H1 (cell line): ENCODE data around the gene CCDC14. TPM values are rescaled to one million over a fixed set of nuclear protein-coding genes. Genes with fewer than 3 reads are reported as not detected.

ENCODE experiments used
- CTCF ChIA-PET: fragments of 300-600 bp; sonication (Branson Sonifier 250); formaldehyde crosslinking; loops from one replicate; lab custom pipeline; 2021; ENCODE audit not compliant: partially characterized antibody; lab: Charles Lee
- POLR2A ChIA-PET: fragments of 300-600 bp; sonication (Branson Sonifier 250); formaldehyde crosslinking; loops from one replicate; lab custom pipeline; 2021; ENCODE audit warnings: inconsistent platforms; ENCODE audit not compliant: partially characterized antibody; lab: Charles Lee
- DNase-seq, 2 experiments: peaks; one replicate each; pipeline versions ENCODE4 v3.0.0 to v3.0.0-alpha.2; 2010 to 2022; ENCODE audit warnings: low spot score in 2 of 2, low read depth in 1 of 2, mixed read lengths in 1 of 2
- FAIRE-seq: peaks from 2 replicates; lab custom pipeline; 2011; peaks lifted over from hg19 to GRCh38; lab: Jason Lieb, UNC
- H2AFZ ChIP-seq: 2 replicates; pipeline ENCODE4 v1.8.1; 2012; ENCODE audit warnings: low read length, inconsistent platforms
- H2AK5ac ChIP-seq: 2 replicates; pipeline ENCODE4 v1.6.1; 2013; ENCODE audit warnings: low read depth, low read length
- H2BK120ac ChIP-seq: replicated peaks from 2 replicates; pipeline ENCODE3; 2013; ENCODE audit warnings: low read depth, low read length, inconsistent platforms
- H2BK12ac ChIP-seq: 2 replicates; pipeline ENCODE4 v1.6.1; 2013; ENCODE audit warnings: low read depth, low read length
- H2BK15ac ChIP-seq: 2 replicates; pipeline ENCODE4 v1.6.1; 2013; ENCODE audit warnings: low read length
- H2BK20ac ChIP-seq: 2 replicates; pipeline ENCODE4 v1.6.1; 2013; ENCODE audit warnings: low read length
- H2BK5ac ChIP-seq: 2 replicates; pipeline ENCODE4 v1.6.1; 2013; ENCODE audit warnings: low read depth, low read length
- H3K14ac ChIP-seq: 2 replicates; pipeline ENCODE4 v1.6.1; 2013; ENCODE audit warnings: inconsistent platforms; ENCODE audit not compliant: insufficient read length
- H3K18ac ChIP-seq: 2 replicates; pipeline ENCODE4 v1.6.1; 2013; ENCODE audit warnings: low read length; ENCODE audit errors: extremely low read depth
- H3K23ac ChIP-seq: 2 replicates; pipeline ENCODE4 v1.6.1; 2013; ENCODE audit warnings: inconsistent platforms; ENCODE audit not compliant: insufficient read length
- H3K23me2 ChIP-seq: 2 replicates; pipeline ENCODE4 v1.6.1; 2013; ENCODE audit warnings: low read depth, low read length
- H3K27ac ChIP-seq: 2 replicates; pipeline ENCODE4 v1.6.1; 2011; ENCODE audit warnings: low read depth, low read length, inconsistent platforms
- H3K27me3 ChIP-seq, 4 experiments: replicated peaks in 1 of 4; 1 replicate in 1 of 4; 2 replicates in 3 of 4; pipeline versions ENCODE4 v1.6.1 to v1.8.1; 2011 to 2013; ENCODE audit warnings: low read length in 3 of 4, mild to moderate bottlenecking in 3 of 4, inconsistent platforms in 2 of 4, mixed read lengths in 2 of 4, moderate library complexity in 1 of 4; ENCODE audit not compliant: control insufficient read depth in 3 of 4, insufficient read depth in 3 of 4; ENCODE audit errors: extremely low read depth in 1 of 4
- H3K36me3 ChIP-seq, 4 experiments: 2 replicates each; pipeline versions ENCODE4 v1.6.1 to v1.8.1; 2011 to 2013; ENCODE audit warnings: mild to moderate bottlenecking in 4 of 4, low read length in 3 of 4, moderate library complexity in 2 of 4, control low read depth in 1 of 4, inconsistent platforms in 1 of 4; ENCODE audit not compliant: insufficient read depth in 4 of 4, control insufficient read depth in 2 of 4
- H3K4ac ChIP-seq: replicated peaks from 2 replicates; pipeline ENCODE3; 2013; ENCODE audit warnings: low read length, low read depth, mixed read lengths, inconsistent platforms; ENCODE audit not compliant: insufficient read length
- H3K4me1 ChIP-seq, 4 experiments: replicated peaks in 1 of 4; 1 replicate in 1 of 4; 2 replicates in 3 of 4; pipeline versions ENCODE4 v1.6.1 to v1.8.1; 2011 to 2013; ENCODE audit warnings: low read length in 3 of 4, inconsistent platforms in 2 of 4, mixed read lengths in 1 of 4; ENCODE audit not compliant: insufficient read depth in 4 of 4, control insufficient read depth in 3 of 4
- H3K4me2 ChIP-seq, 2 experiments: 2 replicates each; pipeline versions ENCODE4 v1.6.1 to v1.8.1; 2011 to 2013; ENCODE audit warnings: low read depth in 2 of 2, low read length in 2 of 2, control low read depth in 1 of 2, inconsistent platforms in 1 of 2, mild to moderate bottlenecking in 1 of 2; ENCODE audit not compliant: insufficient read depth in 1 of 2
- H3K4me3 ChIP-seq, 4 experiments: fragments of 200-600, 300-600 bp in 1 of 4; sonication (generic), shearing (Covaris generic), sonication (Bioruptor Twin) in 1 of 4; 2 replicates each; pipeline versions ENCODE4 v1.5.1 to v1.8.1; 2011 to 2016; ENCODE audit warnings: low read length in 4 of 4, low read depth in 3 of 4, control low read depth in 2 of 4, inconsistent platforms in 2 of 4, mild to moderate bottlenecking in 2 of 4, mixed read lengths in 1 of 4, moderate library complexity in 1 of 4; ENCODE audit not compliant: insufficient read depth in 2 of 4; ENCODE audit errors: extremely low read depth in 1 of 4
- H3K56ac ChIP-seq: replicated peaks from 2 replicates; pipeline ENCODE3; 2013; ENCODE audit warnings: low read depth, mild to moderate bottlenecking, mixed read lengths, low read length, inconsistent platforms; ENCODE audit not compliant: insufficient read length
- H3K79me1 ChIP-seq: 2 replicates; pipeline ENCODE4 v1.6.1; 2013; ENCODE audit warnings: low read depth, low read length, control low read depth
- H3K79me2 ChIP-seq, 2 experiments: 2 replicates each; pipeline versions ENCODE4 v1.6.1 to v1.8.1; 2012 to 2013; ENCODE audit warnings: low read length in 2 of 2, mild to moderate bottlenecking in 2 of 2, inconsistent platforms in 1 of 2; ENCODE audit not compliant: insufficient read depth in 2 of 2, control insufficient read depth in 1 of 2
- H3K9ac ChIP-seq, 4 experiments: replicated peaks in 1 of 4; 1 replicate in 1 of 4; 2 replicates in 3 of 4; pipeline versions ENCODE4 v1.6.1 to v1.8.1; 2011 to 2013; ENCODE audit warnings: low read depth in 3 of 4, low read length in 3 of 4, control low read depth in 2 of 4, mild to moderate bottlenecking in 2 of 4, moderate library complexity in 2 of 4, inconsistent platforms in 1 of 4; ENCODE audit errors: extremely low read depth in 1 of 4
- H3K9me3 ChIP-seq, 2 experiments: 2 replicates each; pipeline versions ENCODE4 v1.6.1 to v1.8.1; 2012 to 2013; ENCODE audit warnings: mild to moderate bottlenecking in 2 of 2, moderate library complexity in 2 of 2, control low read depth in 1 of 2, inconsistent platforms in 1 of 2, low read depth in 1 of 2, low read length in 1 of 2, mixed read lengths in 1 of 2; ENCODE audit not compliant: insufficient read depth in 2 of 2
- H4K20me1 ChIP-seq, 2 experiments: replicated peaks in 1 of 2; 2 replicates each; pipeline versions ENCODE3 to v1.8.1; 2011 to 2013; ENCODE audit warnings: inconsistent platforms in 2 of 2, low read length in 2 of 2, mild to moderate bottlenecking in 1 of 2; ENCODE audit not compliant: insufficient read depth in 2 of 2, control insufficient read depth in 1 of 2
- H4K5ac ChIP-seq: 2 replicates; pipeline ENCODE4 v1.6.1; 2013; ENCODE audit warnings: low read length, low read depth, mixed read lengths, inconsistent platforms; ENCODE audit not compliant: insufficient read length
- H4K8ac ChIP-seq: 2 replicates; pipeline ENCODE4 v1.8.0; 2013; ENCODE audit warnings: mild to moderate bottlenecking, moderate library complexity, low read length, inconsistent platforms; ENCODE audit not compliant: insufficient read depth; ENCODE audit errors: extremely low read depth
- H4K91ac ChIP-seq: replicated peaks from 2 replicates; pipeline ENCODE3; 2013; ENCODE audit warnings: low read length, mixed read lengths, inconsistent platforms; ENCODE audit not compliant: insufficient read length
- CEBPB ChIP-seq: IDR thresholded peaks from 2 replicates; pipeline ENCODE4 v1.6.1; 2012; ENCODE audit warnings: low read depth, low read length
- HDAC6 ChIP-seq: IDR thresholded peaks from one replicate; pipeline ENCODE4 v1.7.1; 2012; ENCODE audit warnings: low read depth, mild to moderate bottlenecking, inconsistent platforms, low read length, moderate library complexity
- JUN ChIP-seq: IDR thresholded peaks from 2 replicates; pipeline ENCODE4 v1.6.1; 2011; ENCODE audit warnings: low read depth, mild to moderate bottlenecking, improper control_type of control experiment, low read length
- JUND ChIP-seq: IDR thresholded peaks from 2 replicates; pipeline ENCODE4 v1.6.1; 2011; ENCODE audit warnings: mild to moderate bottlenecking, improper control_type of control experiment, low read length
- POU5F1 ChIP-seq: IDR thresholded peaks from 2 replicates; pipeline ENCODE4 v1.6.1; 2011; ENCODE audit warnings: low read depth, mild to moderate bottlenecking, low read length, moderate library complexity
- RBBP5 ChIP-seq: IDR thresholded peaks from 2 replicates; pipeline ENCODE4 v1.7.1; 2012; ENCODE audit warnings: low read depth, mild to moderate bottlenecking, inconsistent platforms, low read length, moderate library complexity, borderline replicate concordance
- SAP30 ChIP-seq: fragments of 300-600 bp; sonication (generic); IDR thresholded peaks from 2 replicates; pipeline ENCODE4 v1.7.1; 2012; ENCODE audit warnings: low read length, moderate library complexity, mild to moderate bottlenecking, inconsistent platforms; ENCODE audit not compliant: insufficient read depth, insufficient replicate concordance
- SP2 ChIP-seq: IDR thresholded peaks from 2 replicates; pipeline ENCODE4 v1.6.1; 2012; ENCODE audit warnings: mild to moderate bottlenecking, low read length, inconsistent platforms
- SP4 ChIP-seq: IDR thresholded peaks from 2 replicates; pipeline ENCODE4 v1.6.1; 2012; ENCODE audit warnings: low read length, inconsistent platforms
- SRF ChIP-seq: IDR thresholded peaks from 2 replicates; pipeline ENCODE4 v1.6.1; 2011; ENCODE audit warnings: mild to moderate bottlenecking, low read depth, low read length, moderate library complexity
- TAF1 ChIP-seq: IDR thresholded peaks from 2 replicates; pipeline ENCODE4 v1.6.1; 2011; ENCODE audit warnings: mild to moderate bottlenecking, low read depth, low read length
- TAF7 ChIP-seq: optimal IDR thresholded peaks from 2 replicates; pipeline ENCODE3; 2011; ENCODE audit warnings: low read depth, mild to moderate bottlenecking, inconsistent platforms, low read length, moderate library complexity, borderline replicate concordance
- WGBS, 2 experiments: shearing (Covaris generic) in 1 of 2; methylation state at CpG; one replicate each; pipeline versions ENCODE4 v1.1.6 to v1.1.7; 2013 to 2015; ENCODE audit warnings: low lambda C conversion rate in 2 of 2, mixed read lengths in 2 of 2, inconsistent platforms in 1 of 2, low coverage in 1 of 2, missing lambda C conversion rate in 1 of 2; ENCODE audit not compliant: insufficient replicate concordance in 2 of 2, insufficient coverage in 1 of 2, insufficient read length in 1 of 2; ENCODE audit errors: extremely low coverage in 1 of 2, missing lambda C conversion rate in 1 of 2; 5-methylcytosine and 5-hydroxymethylcytosine counted together
- polyA plus RNA-seq, 7 experiments: library from polyadenylated mRNA; depleted of rRNA in 3 of 7; stranded (reverse) in 5 of 7; unstranded in 2 of 7; fragments of >200 nt in 5 of 7; fragments of 200-250 nt in 2 of 7; gene quantifications; 1 replicate in 5 of 7; 2 replicates in 1 of 7; 4 replicates in 1 of 7; pipeline versions ENCODE4 v1.2.1 to v1.2.3, GENCODE V29; 2011 to 2013; ENCODE audit warnings: missing spikeins in 2 of 7, mixed read lengths in 2 of 7
- total RNA-seq: library from RNA; stranded (reverse); fragmentation: NEBNext Ultra II Directional; extraction: Animal tissue kit (Norgen Biotek cat#: 25700); gene quantifications from 2 replicates; pipeline ENCODE4 v1.2.1, GENCODE V29; 2021

Gene CCDC14
- total and polyA plus RNA-seq, 2 of the 8 experiments (the other 6 are each of a cell fraction or from before 2014, with no cell fraction given): 53.6 to 95.7 TPM

DNA sequence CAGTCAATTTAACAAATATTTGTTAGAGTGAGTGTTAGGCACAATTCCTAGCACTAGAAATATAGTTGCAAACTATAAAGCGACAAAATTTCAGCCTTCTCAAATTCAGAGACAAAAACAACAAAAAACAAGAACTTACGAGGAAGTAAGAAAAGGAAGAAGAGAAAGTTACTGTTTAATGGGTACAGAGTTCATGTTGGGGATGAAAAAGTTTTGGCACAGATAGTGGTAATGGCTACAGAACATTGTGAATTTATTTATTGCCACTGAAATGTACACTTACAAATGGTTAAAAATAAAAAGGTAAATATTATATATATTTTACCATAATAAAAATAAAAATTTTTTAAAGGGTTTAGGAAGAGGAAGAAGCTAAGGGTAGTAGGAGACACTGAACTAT is 21.3 kb downstream of the CCDC14 start:
- Histone ChIP-seq H3K14ac (no peak overlapping the region), H2BK20ac (no peak overlapping the region), H3K23me2 (no peaks in the 10 kb centered on the region), H3K27ac (no peak overlapping the region), H3K79me1 (no peaks in the 10 kb centered on the region), H3K4me2 (no peak overlapping the region), H3K4me3 (no peak overlapping the region), H2BK15ac (no peak overlapping the region), H3K18ac (no peak overlapping the region), H3K23ac (no peak overlapping the region), H2BK5ac (no peak overlapping the region), H2BK12ac (no peak overlapping the region), H2AFZ (no peak overlapping the region), H4K20me1 (peaks cover 0 to 1% of the 10 kb centered on the region in 2 experiments), H3K79me2 (no peaks in the 10 kb centered on the region), H3K56ac (no peak overlapping the region), H3K9me3 (no peaks in the 10 kb centered on the region), H2BK120ac (no peak overlapping the region), H3K4ac (no peak overlapping the region), H3K36me3 (peaks cover 7 to 71% (median 24%) of the 10 kb centered on the region in 4 experiments), H4K5ac (no peak overlapping the region), H2AK5ac (no peak overlapping the region), H3K4me1 (no peaks in the 10 kb centered on the region), H4K91ac (no peak overlapping the region), H4K8ac (no peak overlapping the region), H3K27me3 (no peaks in the 10 kb centered on the region), H3K9ac (no peak overlapping the region)
- POLR2A ChIA-PET: interaction anchor here (1.6 kb wide), 1 partner anchor 13 kb away, joined by 6 read pairs; no protein-coding TSS in a partner anchor
- CTCF ChIA-PET: no interaction called here
- no peak for TF ChIP-seq SRF
- no peak for TF ChIP-seq JUND
- TF ChIP-seq SP2: no peak
- no peak for TF ChIP-seq CEBPB
- no peak for TF ChIP-seq TAF1
- no peak for TF ChIP-seq POU5F1
- TF ChIP-seq JUN: no peak
- TF ChIP-seq RBBP5: no peak
- TF ChIP-seq HDAC6: no peak
- TF ChIP-seq TAF7: no peak
- TF ChIP-seq SP4: no peak
- no peak for TF ChIP-seq SAP30
- FAIRE-seq (no peak), DNase-seq (no peak)
- WGBS, 2 experiments: 95% methylated on average over 2 of the region's 2 CpGs; no CpG with 5 or more reads in 1 of the 2 experiments
